ENCODE results near the gene HSPD1.
A peak's percentile ranks its signal among the peaks of the same experiment; 100 is the strongest.

The HSPD1 gene

GRCh38 chr2:197499594-197500502, at the start of gene HSPD1, which contains the start of gene HSPE1:
Gene HSPD1, minus strand, starts transcription at chr2:197499840. Its CDS starts 992 bp downstream, at chr2:197498848.
Gene HSPE1, plus strand, starts transcription at chr2:197500379. Its CDS starts 58 bp downstream, at chr2:197500437.
- peak; percentile 97 for DNase-seq

GRCh38 chr2:197548582-197548981, 48.9 kb upstream of the HSPD1 start:
- DNase-seq, result no peak

- no peak for DNase-seq
Measured at GRCh38 chr2:197547163-197547900, 47.7 kb upstream of the HSPD1 start.

- DNase-seq, result no peak
Measured at GRCh38 chr2:197543206-197543605, 43.6 kb upstream of the HSPD1 start.

- no peak for DNase-seq
Measured at GRCh38 chr2:197539734-197540133, 40.1 kb upstream of the HSPD1 start.

- no peak for DNase-seq
Measured at GRCh38 chr2:197538412-197538811, 38.8 kb upstream of the HSPD1 start.

GRCh38 chr2:197517150-197517549, 17.5 kb upstream of the HSPD1 start:
- DNase-seq, result no peak

GRCh38 chr2:197516393-197516761, 16.7 kb upstream of the HSPD1 start:
- DNase-seq, result peak; percentile 34

GRCh38 chr2:197515739-197516392, 16.2 kb upstream of the HSPD1 start, which contains the start of gene MOB4:
Gene MOB4, plus strand, starts transcription at chr2:197516066. Its CDS starts 21 bp downstream, at chr2:197516087.
- peak; percentile 90 for DNase-seq

GRCh38 chr2:197515315-197515738, 15.7 kb upstream of the HSPD1 start:
- DNase-seq, result no peak

GRCh38 chr2:197514754-197515153, 15.1 kb upstream of the HSPD1 start:
- no peak for DNase-seq

GRCh38 chr2:197513915-197514314, 14.3 kb upstream of the HSPD1 start:
- DNase-seq, result no peak

- no peak for DNase-seq
Measured at GRCh38 chr2:197506658-197507057, 7.0 kb upstream of the HSPD1 start.

- no peak for DNase-seq
Measured at GRCh38 chr2:197504512-197504911, 4.9 kb upstream of the HSPD1 start.

GRCh38 chr2:197504000-197504399, 4.4 kb upstream of the HSPD1 start:
- DNase-seq, result no peak

GRCh38 chr2:197502685-197503084, 3.0 kb upstream of the HSPD1 start:
- DNase-seq, result no peak

GRCh38 chr2:197502201-197502600, 2.6 kb upstream of the HSPD1 start:
- no peak for DNase-seq

GRCh38 chr2:197500503-197501131, 977 bp upstream of the HSPD1 start:
- peak; percentile 47 for DNase-seq

GRCh38 chr2:197498937-197499593, 575 bp downstream of the HSPD1 start:
- peak; percentile 35 for DNase-seq

- no peak for DNase-seq
Measured at GRCh38 chr2:197498235-197498936, 1.3 kb downstream of the HSPD1 start.

- no peak for DNase-seq
Measured at GRCh38 chr2:197497326-197497725, 2.3 kb downstream of the HSPD1 start.

All from NCI-H1105 treated with DMSO at 0.1 percent for 48 hours (cell line).